Endothelial cell of hepatic sinusoid (primary cell): ENCODE measurements around the gene THOP1.

Experiments used
- in situ Hi-C: cut with HindIII; loops from 2 replicates; pipeline ENCODE4 v1.10.0; 2017; ENCODE audit warnings: low sequenced_read_pairs

THOP1 gene

DNA sequence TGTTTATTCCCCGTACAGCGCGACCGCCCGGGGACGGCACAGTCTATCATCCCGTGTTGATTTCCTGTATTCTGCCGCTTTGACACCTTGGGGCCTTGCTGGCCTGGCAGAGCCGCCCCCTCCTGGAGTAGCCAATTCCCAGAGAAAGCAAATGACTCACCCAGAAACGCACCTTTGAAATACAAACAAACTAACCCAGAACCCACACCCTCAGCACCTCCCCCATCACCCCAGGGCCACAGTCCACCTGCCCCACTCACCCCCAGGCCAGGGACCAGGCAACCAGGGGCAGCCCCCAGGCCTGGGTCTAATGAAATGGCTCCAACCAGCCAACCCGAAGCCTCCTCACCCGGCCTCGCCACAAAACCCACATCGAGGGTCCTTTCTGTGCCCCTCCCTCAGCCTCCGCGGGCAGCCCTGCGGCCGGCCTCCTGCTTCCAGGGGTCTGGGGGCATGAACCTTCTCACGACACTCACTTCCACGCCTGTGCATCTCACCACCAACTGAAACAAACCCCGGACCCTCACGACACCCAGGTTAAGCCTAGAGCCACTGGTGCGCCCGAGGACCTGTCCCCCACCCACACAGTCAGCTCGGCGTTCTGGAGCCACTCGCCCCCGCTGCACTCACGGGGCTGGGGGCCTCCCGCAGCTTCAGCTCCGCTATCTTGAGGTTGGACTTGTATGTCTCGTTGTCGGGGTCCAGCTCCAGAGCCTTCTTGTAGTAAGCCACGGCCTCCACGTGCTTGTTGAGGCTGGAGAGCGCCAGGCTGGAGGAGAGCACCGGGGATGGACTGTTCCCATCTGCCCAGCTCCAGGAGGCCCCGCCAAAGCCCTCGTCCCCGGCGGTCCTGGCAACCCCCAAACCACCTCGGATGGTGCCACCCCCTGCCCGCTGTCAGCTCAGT, 23.2 kb upstream of the THOP1 start:
- in situ Hi-C loops = no loop called here

GRCh38 chr19:2762783-2763496, 22.4 kb upstream of the THOP1 start:
- in situ Hi-C loops = no loop called here

- in situ Hi-C loops = no loop called here
Measured at GRCh38 chr19:2763687-2764086, 21.6 kb upstream of the THOP1 start.

DNA sequence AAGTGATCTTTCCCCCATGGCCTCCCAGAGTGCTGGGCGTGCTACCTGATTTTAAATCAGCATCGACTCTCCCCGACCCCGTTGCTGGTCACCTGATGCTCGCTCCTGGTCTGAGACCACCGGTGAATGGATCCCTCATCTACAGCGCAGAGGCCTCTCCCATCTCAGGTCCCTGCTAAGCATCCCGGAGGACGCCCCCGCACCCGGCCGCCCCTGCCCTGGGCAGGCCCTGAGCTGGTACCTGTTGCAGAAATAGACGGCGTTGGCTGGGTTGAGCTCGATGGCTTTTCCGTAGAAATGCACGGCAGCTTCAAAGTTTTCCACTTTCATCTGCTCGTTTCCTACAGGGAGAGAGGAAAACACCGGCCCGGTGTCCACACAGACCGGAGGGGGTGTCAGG, 20.4 kb upstream of the THOP1 start:
- in situ Hi-C loops = no loop called here

DNA sequence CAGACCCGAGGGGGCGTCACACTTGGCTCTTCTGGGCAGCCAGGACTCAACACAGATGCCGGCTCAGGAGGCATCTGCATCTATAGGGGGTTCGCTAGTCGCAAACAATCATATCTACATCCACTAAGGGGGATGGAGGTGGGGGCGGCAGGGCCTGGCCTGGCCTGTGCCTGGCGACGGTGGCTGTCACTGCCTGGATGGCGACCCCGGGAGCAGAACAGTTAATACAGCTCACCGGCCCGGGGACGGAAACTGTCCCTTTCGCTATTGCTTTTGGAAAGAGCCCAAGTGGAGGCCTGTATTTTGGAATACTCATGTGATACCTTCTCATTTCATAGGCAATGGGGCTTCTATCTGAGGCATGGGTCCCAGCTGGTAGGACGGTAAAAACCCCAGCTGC, 19.9 kb upstream of the THOP1 start:
- in situ Hi-C loops = no loop called here

GRCh38 chr19:2766594-2767372, 18.5 kb upstream of the THOP1 start:
- in situ Hi-C loops = no loop called here

- in situ Hi-C loops = no loop called here
Measured at GRCh38 chr19:2767688-2768087, 17.6 kb upstream of the THOP1 start.

GRCh38 chr19:2768365-2769132, 16.8 kb upstream of the THOP1 start:
- in situ Hi-C loops = no loop called here

DNA sequence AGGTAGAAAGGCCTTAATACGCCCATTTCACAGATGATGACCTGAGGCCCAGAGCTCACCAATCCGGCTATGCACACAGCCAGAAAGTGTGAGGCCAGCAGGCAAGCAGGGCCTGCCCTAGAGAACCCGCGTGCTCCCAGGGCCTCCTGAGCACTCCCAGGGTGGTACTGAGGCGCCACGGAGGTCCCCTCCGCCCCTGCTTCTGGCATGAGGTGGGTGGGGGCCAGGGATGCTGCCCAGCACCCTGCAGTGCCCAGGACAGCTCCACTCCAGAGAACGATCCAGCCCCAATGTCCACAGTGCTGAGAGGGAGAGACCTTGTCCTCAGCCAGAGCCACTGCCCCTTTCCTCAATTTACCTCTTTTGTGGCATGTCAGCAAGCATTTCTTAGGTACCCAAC, 16.1 kb upstream of the THOP1 start:
- in situ Hi-C loops = no loop called here

GRCh38 chr19:2770055-2771013, 15.0 kb upstream of the THOP1 start:
- in situ Hi-C loops = no loop called here

GRCh38 chr19:2771786-2772674, 13.3 kb upstream of the THOP1 start:
- in situ Hi-C loops = no loop called here

- in situ Hi-C loops = no loop called here
Measured at GRCh38 chr19:2774083-2774679, 11.1 kb upstream of the THOP1 start.

DNA sequence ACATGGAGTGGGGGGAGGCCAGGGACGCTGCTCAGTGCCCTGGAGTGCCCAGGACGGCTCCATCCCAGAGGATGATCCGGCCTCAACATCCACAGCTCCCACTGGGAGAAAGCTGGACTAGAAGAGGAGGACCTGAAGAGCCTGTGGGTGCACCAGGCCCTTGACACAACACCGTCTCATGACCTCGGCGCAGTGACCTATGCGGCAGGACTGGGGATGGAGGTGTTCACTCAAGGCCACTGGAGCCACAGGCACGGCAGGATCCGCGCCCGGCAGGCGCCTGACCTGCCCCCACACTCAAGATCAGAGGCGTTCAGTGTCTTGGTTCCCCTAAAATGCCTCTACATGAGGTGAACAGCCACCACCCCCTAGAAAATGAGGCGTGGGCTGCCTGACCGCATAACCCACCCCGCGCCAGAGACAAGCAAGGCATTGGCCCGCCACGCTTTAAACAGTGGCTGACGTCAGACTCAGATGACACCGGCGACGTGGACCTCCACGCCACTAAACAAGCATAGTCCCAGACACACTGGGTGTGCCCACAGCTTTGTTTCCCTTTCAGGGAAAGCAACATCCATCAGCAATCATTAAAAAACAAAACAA, 10.2 kb upstream of the THOP1 start:
- in situ Hi-C loops = no loop called here

GRCh38 chr19:2775556-2776430, 9.5 kb upstream of the THOP1 start:
- in situ Hi-C loops = no loop called here

- in situ Hi-C loops = no loop called here
Measured at GRCh38 chr19:2777952-2778683, 7.2 kb upstream of the THOP1 start.

DNA sequence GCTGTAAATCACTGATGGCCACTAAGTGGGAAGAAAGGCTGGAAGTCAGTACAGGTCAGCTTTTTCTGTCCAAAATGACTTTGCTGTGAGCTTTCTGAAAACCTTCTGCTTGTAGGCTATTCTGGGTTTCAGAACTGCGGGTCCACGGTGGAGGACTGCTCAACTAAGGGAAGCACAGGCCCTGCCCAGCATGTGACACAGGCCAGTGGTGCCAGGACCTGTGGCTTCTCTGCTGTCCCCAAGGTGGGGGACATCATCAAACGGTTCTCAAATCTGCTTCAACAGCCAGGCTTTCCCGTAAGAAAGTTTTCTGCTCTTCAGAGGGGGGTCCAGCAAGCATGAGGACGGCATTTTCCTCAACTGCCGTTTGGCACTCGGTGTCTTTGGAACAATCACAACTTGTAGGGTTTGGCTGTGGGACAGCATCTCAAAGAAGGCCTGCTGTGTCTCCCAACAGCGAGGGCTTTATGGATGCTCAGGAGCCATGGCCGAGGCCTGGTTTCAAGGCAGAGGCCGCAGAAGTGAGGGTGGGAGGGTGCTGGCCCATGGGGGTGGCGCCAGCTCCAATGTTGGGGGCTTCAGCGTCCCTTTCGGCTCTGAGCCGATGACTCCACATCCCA, 6.1 kb upstream of the THOP1 start:
- in situ Hi-C loops = no loop called here
